ENCODE measurements around the gene TAAR8.

DNA sequence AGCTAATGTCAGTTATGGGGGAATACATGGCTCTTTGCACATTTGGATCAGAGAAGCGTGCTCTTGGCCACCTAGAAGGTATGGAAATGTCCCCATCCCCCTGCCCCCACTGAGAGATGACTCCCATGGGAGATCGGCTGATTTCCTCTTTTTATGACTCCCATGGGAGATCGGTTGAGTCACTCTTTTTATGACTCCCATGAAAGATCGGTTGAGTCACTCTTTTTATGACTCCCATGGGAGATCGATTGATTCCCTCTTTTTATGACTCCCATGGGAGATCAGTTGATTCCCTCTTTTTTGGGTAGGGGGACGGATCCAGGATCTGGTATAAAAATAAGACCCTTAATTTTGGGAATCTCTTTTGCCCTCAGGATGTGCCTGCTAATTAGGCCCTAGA, 24.7 kb upstream of the TAAR8 start:
- no peak for TF ChIP-seq EZH2 (IDR thresholded peaks at IDR 0.05; ENCODE audit: low read length)
- TF ChIP-seq, protein P1, sequence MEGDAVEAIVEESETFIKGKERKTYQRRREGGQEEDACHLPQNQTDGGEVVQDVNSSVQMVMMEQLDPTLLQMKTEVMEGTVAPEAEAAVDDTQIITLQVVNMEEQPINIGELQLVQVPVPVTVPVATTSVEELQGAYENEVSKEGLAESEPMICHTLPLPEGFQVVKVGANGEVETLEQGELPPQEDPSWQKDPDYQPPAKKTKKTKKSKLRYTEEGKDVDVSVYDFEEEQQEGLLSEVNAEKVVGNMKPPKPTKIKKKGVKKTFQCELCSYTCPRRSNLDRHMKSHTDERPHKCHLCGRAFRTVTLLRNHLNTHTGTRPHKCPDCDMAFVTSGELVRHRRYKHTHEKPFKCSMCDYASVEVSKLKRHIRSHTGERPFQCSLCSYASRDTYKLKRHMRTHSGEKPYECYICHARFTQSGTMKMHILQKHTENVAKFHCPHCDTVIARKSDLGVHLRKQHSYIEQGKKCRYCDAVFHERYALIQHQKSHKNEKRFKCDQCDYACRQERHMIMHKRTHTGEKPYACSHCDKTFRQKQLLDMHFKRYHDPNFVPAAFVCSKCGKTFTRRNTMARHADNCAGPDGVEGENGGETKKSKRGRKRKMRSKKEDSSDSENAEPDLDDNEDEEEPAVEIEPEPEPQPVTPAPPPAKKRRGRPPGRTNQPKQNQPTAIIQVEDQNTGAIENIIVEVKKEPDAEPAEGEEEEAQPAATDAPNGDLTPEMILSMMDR (optimal IDR thresholded peaks at IDR 0.05 in 1 of 3, IDR thresholded peaks at IDR 0.05 in 1 of 3, conservative IDR thresholded peaks at IDR 0.05 in 1 of 3; ENCODE audit: extremely low read depth in 1 of 3, insufficient read depth in 2 of 3, low read length in 3 of 3): no peak

Data from keratinocyte (primary cell).